ENCODE results near the gene PHACTR1. TPM values are rescaled to one million over a fixed set of nuclear protein-coding genes. Genes with fewer than 3 reads are reported as not detected.

PHACTR1 gene
- total RNA-seq, 2 experiments from 2014 or later = 1.3 to 2.3 TPM

DNA sequence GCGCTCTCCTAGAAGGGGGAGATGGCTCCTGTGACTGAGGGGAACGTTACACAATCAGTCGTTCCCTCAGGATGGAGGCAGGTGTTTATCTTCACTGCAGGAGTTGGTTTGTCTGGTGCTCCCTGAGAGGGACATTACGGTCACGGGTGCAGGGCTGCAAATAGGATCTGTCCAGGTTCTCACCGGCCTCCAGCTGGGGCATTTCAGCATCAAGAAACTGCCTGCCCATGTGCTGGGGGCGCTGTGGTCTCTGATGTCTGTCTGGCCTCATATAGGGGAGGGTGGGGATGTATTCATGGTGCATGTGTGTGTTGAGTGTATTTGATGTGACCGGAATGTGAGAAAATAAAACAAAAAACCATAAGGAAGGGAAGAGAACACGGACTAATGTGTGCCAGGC lies 534.7 kb downstream of the PHACTR1 start:
- peaks cover 0 to 2% of the 10 kb centered on the region in 2 experiments for H3K27me3 ChIP-seq (ENCODE audit: control insufficient read depth in 1 of 2, insufficient read depth in 2 of 2, low read length in 2 of 2)
- H3K27ac ChIP-seq (ENCODE audit: low read depth in 1 of 2, low read length in 2 of 2) = no peak overlapping the region
- intact Hi-C loops (cut with DNase I, micrococcal nuclease) = no loop called here
- peaks cover 0 to 8% of the 10 kb centered on the region in 2 experiments for H3K9me3 ChIP-seq (ENCODE audit: control insufficient read depth in 1 of 2, insufficient read depth in 1 of 2, low read length in 2 of 2)
- Mint-ChIP-seq H3K36me3 (ENCODE audit: low read depth) (no peaks in the 10 kb centered on the region), H3K4me1 (ENCODE audit: low read depth) (no peaks in the 10 kb centered on the region), H3K4me3 (no peak overlapping the region), H3K27ac (no peak overlapping the region), H3K9me3 (no peaks in the 10 kb centered on the region), H3K27me3 (no peaks in the 10 kb centered on the region)
- ChIA-PET POLR2A (no interaction called here), CTCF (no interaction called here)
- H3K4me3 ChIP-seq (ENCODE audit: low read length) = no peak overlapping the region
- no peaks in the 10 kb centered on the region for H3K36me3 ChIP-seq (ENCODE audit: insufficient read depth, low read length)
- no peaks in the 10 kb centered on the region for H3K4me1 ChIP-seq (ENCODE audit: insufficient read depth, low read length)
- ATAC-seq (ENCODE audit: poor library complexity) (no peak), DNase-seq (no peak)
- TF ChIP-seq, protein P1, sequence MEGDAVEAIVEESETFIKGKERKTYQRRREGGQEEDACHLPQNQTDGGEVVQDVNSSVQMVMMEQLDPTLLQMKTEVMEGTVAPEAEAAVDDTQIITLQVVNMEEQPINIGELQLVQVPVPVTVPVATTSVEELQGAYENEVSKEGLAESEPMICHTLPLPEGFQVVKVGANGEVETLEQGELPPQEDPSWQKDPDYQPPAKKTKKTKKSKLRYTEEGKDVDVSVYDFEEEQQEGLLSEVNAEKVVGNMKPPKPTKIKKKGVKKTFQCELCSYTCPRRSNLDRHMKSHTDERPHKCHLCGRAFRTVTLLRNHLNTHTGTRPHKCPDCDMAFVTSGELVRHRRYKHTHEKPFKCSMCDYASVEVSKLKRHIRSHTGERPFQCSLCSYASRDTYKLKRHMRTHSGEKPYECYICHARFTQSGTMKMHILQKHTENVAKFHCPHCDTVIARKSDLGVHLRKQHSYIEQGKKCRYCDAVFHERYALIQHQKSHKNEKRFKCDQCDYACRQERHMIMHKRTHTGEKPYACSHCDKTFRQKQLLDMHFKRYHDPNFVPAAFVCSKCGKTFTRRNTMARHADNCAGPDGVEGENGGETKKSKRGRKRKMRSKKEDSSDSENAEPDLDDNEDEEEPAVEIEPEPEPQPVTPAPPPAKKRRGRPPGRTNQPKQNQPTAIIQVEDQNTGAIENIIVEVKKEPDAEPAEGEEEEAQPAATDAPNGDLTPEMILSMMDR (IDR thresholded peaks at IDR 0.05) = no peak

DNA sequence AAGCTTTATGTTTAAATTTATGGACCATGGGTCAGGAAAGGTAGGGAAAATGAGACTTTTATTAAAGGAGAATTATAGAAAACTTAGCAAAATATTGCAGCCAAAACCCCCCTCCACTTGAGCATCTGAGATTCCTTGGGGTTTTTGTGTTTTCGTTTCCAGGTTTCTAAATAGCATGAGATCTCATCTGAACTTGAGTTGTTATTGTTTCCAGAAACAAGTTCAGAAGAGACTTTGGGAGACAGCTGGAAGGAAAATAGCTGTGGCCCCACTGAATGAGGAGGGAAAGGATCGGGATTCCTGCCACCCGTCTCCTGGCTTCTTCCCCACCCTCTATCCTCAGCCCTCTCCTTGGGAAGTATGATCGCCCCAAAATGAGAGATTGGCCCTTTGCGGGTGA lies 536.2 kb downstream of the PHACTR1 start:
- Mint-ChIP-seq H3K4me3 (no peak overlapping the region), H3K27ac (no peak overlapping the region), H3K9me3 (peaks cover 2% of the 10 kb centered on the region), H3K27me3 (no peaks in the 10 kb centered on the region), H3K36me3 (ENCODE audit: low read depth) (no peaks in the 10 kb centered on the region), H3K4me1 (ENCODE audit: low read depth) (no peaks in the 10 kb centered on the region)
- ATAC-seq (ENCODE audit: poor library complexity) = no peak
- no peak for DNase-seq
- H3K36me3 ChIP-seq (ENCODE audit: insufficient read depth, low read length) = no peaks in the 10 kb centered on the region
- H3K4me3 ChIP-seq (ENCODE audit: low read length) = no peak overlapping the region
- intact Hi-C loops (cut with DNase I, micrococcal nuclease) = no loop called here
- H3K4me1 ChIP-seq (ENCODE audit: insufficient read depth, low read length) = no peaks in the 10 kb centered on the region
- CTCF ChIA-PET = no interaction called here
- no peak overlapping the region for H3K27ac ChIP-seq (ENCODE audit: low read depth in 1 of 2, low read length in 2 of 2)
- TF ChIP-seq, protein P1 (IDR thresholded peaks at IDR 0.05) = no peak
- POLR2A ChIA-PET = interaction anchor here (0.7 kb wide), 1 partner anchor 1815 kb away, joined by 3 read pairs; no protein-coding TSS in a partner anchor
- H3K9me3 ChIP-seq (ENCODE audit: control insufficient read depth in 1 of 2, insufficient read depth in 1 of 2, low read length in 2 of 2) = peaks cover 0 to 8% of the 10 kb centered on the region in 2 experiments
- peaks cover 0 to 2% of the 10 kb centered on the region in 2 experiments for H3K27me3 ChIP-seq (ENCODE audit: control insufficient read depth in 1 of 2, insufficient read depth in 2 of 2, low read length in 2 of 2)

DNA sequence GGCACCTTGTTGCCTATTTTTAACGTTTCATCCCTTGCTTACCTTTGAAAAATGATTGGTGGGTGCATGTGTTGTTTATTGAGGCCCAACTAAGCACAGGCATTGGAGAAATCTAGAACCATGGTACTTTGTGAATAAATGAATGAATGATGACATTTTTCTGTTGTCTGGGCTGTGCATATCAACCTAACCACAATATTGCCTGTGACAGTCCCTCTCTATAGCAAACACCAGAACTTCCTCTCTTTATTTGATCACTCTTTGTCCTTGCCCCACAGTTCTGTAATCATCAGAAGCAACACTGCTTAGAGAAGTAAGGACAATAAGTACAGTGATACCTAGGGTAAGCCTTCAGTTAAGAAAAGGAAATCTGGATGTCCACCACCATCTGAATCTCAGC lies 536.7 kb downstream of the PHACTR1 start:
- Histone ChIP-seq H3K4me1 (ENCODE audit: insufficient read depth, low read length) (no peaks in the 10 kb centered on the region), H3K4me3 (ENCODE audit: low read length) (no peak overlapping the region), H3K27me3 (ENCODE audit: control insufficient read depth in 1 of 2, insufficient read depth in 2 of 2, low read length in 2 of 2) (peaks cover 0 to 2% of the 10 kb centered on the region in 2 experiments), H3K9me3 (ENCODE audit: control insufficient read depth in 1 of 2, insufficient read depth in 1 of 2, low read length in 2 of 2) (peaks cover 0 to 8% of the 10 kb centered on the region in 2 experiments), H3K36me3 (ENCODE audit: insufficient read depth, low read length) (no peaks in the 10 kb centered on the region), H3K27ac (ENCODE audit: low read depth in 1 of 2, low read length in 2 of 2) (no peak overlapping the region)
- intact Hi-C loops (cut with DNase I, micrococcal nuclease) = no loop called here
- ChIA-PET POLR2A (no interaction called here), CTCF (no interaction called here)
- Mint-ChIP-seq H3K27ac (no peak overlapping the region), H3K36me3 (ENCODE audit: low read depth) (no peaks in the 10 kb centered on the region), H3K9me3 (peaks cover 2% of the 10 kb centered on the region), H3K27me3 (no peaks in the 10 kb centered on the region), H3K4me3 (no peak overlapping the region), H3K4me1 (ENCODE audit: low read depth) (no peaks in the 10 kb centered on the region)
- DNase-seq (no peak), ATAC-seq (ENCODE audit: poor library complexity) (no peak)
- TF ChIP-seq, protein P1 (IDR thresholded peaks at IDR 0.05) = no peak

Data from CD4-positive, alpha-beta T cell (primary cell).